H1 (cell line): Measurements from ENCODE around the gene USP3. TPM values are rescaled to one million over a fixed set of nuclear protein-coding genes. Genes with fewer than 3 reads are reported as not detected.

Source experiments
- CTCF ChIA-PET: fragments of 300-600 bp; sonication (Branson Sonifier 250); formaldehyde crosslinking; loops from one replicate; lab custom pipeline; 2021; ENCODE audit not compliant: partially characterized antibody; lab: Charles Lee
- POLR2A ChIA-PET: fragments of 300-600 bp; sonication (Branson Sonifier 250); formaldehyde crosslinking; loops from one replicate; lab custom pipeline; 2021; ENCODE audit warnings: inconsistent platforms; ENCODE audit not compliant: partially characterized antibody; lab: Charles Lee
- DNase-seq, 2 experiments: peaks; one replicate each; pipeline versions ENCODE4 v3.0.0 to v3.0.0-alpha.2; 2010 to 2022; ENCODE audit warnings: low spot score in 2 of 2, low read depth in 1 of 2, mixed read lengths in 1 of 2
- FAIRE-seq: peaks from 2 replicates; lab custom pipeline; 2011; peaks lifted over from hg19 to GRCh38; lab: Jason Lieb, UNC
- H2AFZ ChIP-seq: 2 replicates; pipeline ENCODE4 v1.8.1; 2012; ENCODE audit warnings: low read length, inconsistent platforms
- H2AK5ac ChIP-seq: 2 replicates; pipeline ENCODE4 v1.6.1; 2013; ENCODE audit warnings: low read depth, low read length
- H2BK120ac ChIP-seq: replicated peaks from 2 replicates; pipeline ENCODE3; 2013; ENCODE audit warnings: low read depth, low read length, inconsistent platforms
- H2BK12ac ChIP-seq: 2 replicates; pipeline ENCODE4 v1.6.1; 2013; ENCODE audit warnings: low read depth, low read length
- H2BK15ac ChIP-seq: 2 replicates; pipeline ENCODE4 v1.6.1; 2013; ENCODE audit warnings: low read length
- H2BK20ac ChIP-seq: 2 replicates; pipeline ENCODE4 v1.6.1; 2013; ENCODE audit warnings: low read length
- H2BK5ac ChIP-seq: 2 replicates; pipeline ENCODE4 v1.6.1; 2013; ENCODE audit warnings: low read depth, low read length
- H3K14ac ChIP-seq: 2 replicates; pipeline ENCODE4 v1.6.1; 2013; ENCODE audit warnings: inconsistent platforms; ENCODE audit not compliant: insufficient read length
- H3K18ac ChIP-seq: 2 replicates; pipeline ENCODE4 v1.6.1; 2013; ENCODE audit warnings: low read length; ENCODE audit errors: extremely low read depth
- H3K23ac ChIP-seq: 2 replicates; pipeline ENCODE4 v1.6.1; 2013; ENCODE audit warnings: inconsistent platforms; ENCODE audit not compliant: insufficient read length
- H3K23me2 ChIP-seq: 2 replicates; pipeline ENCODE4 v1.6.1; 2013; ENCODE audit warnings: low read depth, low read length
- H3K27ac ChIP-seq: 2 replicates; pipeline ENCODE4 v1.6.1; 2011; ENCODE audit warnings: low read depth, low read length, inconsistent platforms
- H3K27me3 ChIP-seq, 4 experiments: replicated peaks in 1 of 4; 1 replicate in 1 of 4; 2 replicates in 3 of 4; pipeline versions ENCODE4 v1.6.1 to v1.8.1; 2011 to 2013; ENCODE audit warnings: low read length in 3 of 4, mild to moderate bottlenecking in 3 of 4, inconsistent platforms in 2 of 4, mixed read lengths in 2 of 4, moderate library complexity in 1 of 4; ENCODE audit not compliant: control insufficient read depth in 3 of 4, insufficient read depth in 3 of 4; ENCODE audit errors: extremely low read depth in 1 of 4
- H3K36me3 ChIP-seq, 4 experiments: 2 replicates each; pipeline versions ENCODE4 v1.6.1 to v1.8.1; 2011 to 2013; ENCODE audit warnings: mild to moderate bottlenecking in 4 of 4, low read length in 3 of 4, moderate library complexity in 2 of 4, control low read depth in 1 of 4, inconsistent platforms in 1 of 4; ENCODE audit not compliant: insufficient read depth in 4 of 4, control insufficient read depth in 2 of 4
- H3K4ac ChIP-seq: replicated peaks from 2 replicates; pipeline ENCODE3; 2013; ENCODE audit warnings: low read length, low read depth, mixed read lengths, inconsistent platforms; ENCODE audit not compliant: insufficient read length
- H3K4me1 ChIP-seq, 4 experiments: replicated peaks in 1 of 4; 1 replicate in 1 of 4; 2 replicates in 3 of 4; pipeline versions ENCODE4 v1.6.1 to v1.8.1; 2011 to 2013; ENCODE audit warnings: low read length in 3 of 4, inconsistent platforms in 2 of 4, mixed read lengths in 1 of 4; ENCODE audit not compliant: insufficient read depth in 4 of 4, control insufficient read depth in 3 of 4
- H3K4me2 ChIP-seq, 2 experiments: 2 replicates each; pipeline versions ENCODE4 v1.6.1 to v1.8.1; 2011 to 2013; ENCODE audit warnings: low read depth in 2 of 2, low read length in 2 of 2, control low read depth in 1 of 2, inconsistent platforms in 1 of 2, mild to moderate bottlenecking in 1 of 2; ENCODE audit not compliant: insufficient read depth in 1 of 2
- H3K4me3 ChIP-seq, 4 experiments: fragments of 200-600, 300-600 bp in 1 of 4; sonication (generic), shearing (Covaris generic), sonication (Bioruptor Twin) in 1 of 4; 2 replicates each; pipeline versions ENCODE4 v1.5.1 to v1.8.1; 2011 to 2016; ENCODE audit warnings: low read length in 4 of 4, low read depth in 3 of 4, control low read depth in 2 of 4, inconsistent platforms in 2 of 4, mild to moderate bottlenecking in 2 of 4, mixed read lengths in 1 of 4, moderate library complexity in 1 of 4; ENCODE audit not compliant: insufficient read depth in 2 of 4; ENCODE audit errors: extremely low read depth in 1 of 4
- H3K56ac ChIP-seq: replicated peaks from 2 replicates; pipeline ENCODE3; 2013; ENCODE audit warnings: low read depth, mild to moderate bottlenecking, mixed read lengths, low read length, inconsistent platforms; ENCODE audit not compliant: insufficient read length
- H3K79me1 ChIP-seq: 2 replicates; pipeline ENCODE4 v1.6.1; 2013; ENCODE audit warnings: low read depth, low read length, control low read depth
- H3K79me2 ChIP-seq, 2 experiments: 2 replicates each; pipeline versions ENCODE4 v1.6.1 to v1.8.1; 2012 to 2013; ENCODE audit warnings: low read length in 2 of 2, mild to moderate bottlenecking in 2 of 2, inconsistent platforms in 1 of 2; ENCODE audit not compliant: insufficient read depth in 2 of 2, control insufficient read depth in 1 of 2
- H3K9ac ChIP-seq, 4 experiments: replicated peaks in 1 of 4; 1 replicate in 1 of 4; 2 replicates in 3 of 4; pipeline versions ENCODE4 v1.6.1 to v1.8.1; 2011 to 2013; ENCODE audit warnings: low read depth in 3 of 4, low read length in 3 of 4, control low read depth in 2 of 4, mild to moderate bottlenecking in 2 of 4, moderate library complexity in 2 of 4, inconsistent platforms in 1 of 4; ENCODE audit errors: extremely low read depth in 1 of 4
- H3K9me3 ChIP-seq, 2 experiments: 2 replicates each; pipeline versions ENCODE4 v1.6.1 to v1.8.1; 2012 to 2013; ENCODE audit warnings: mild to moderate bottlenecking in 2 of 2, moderate library complexity in 2 of 2, control low read depth in 1 of 2, inconsistent platforms in 1 of 2, low read depth in 1 of 2, low read length in 1 of 2, mixed read lengths in 1 of 2; ENCODE audit not compliant: insufficient read depth in 2 of 2
- H4K20me1 ChIP-seq, 2 experiments: replicated peaks in 1 of 2; 2 replicates each; pipeline versions ENCODE3 to v1.8.1; 2011 to 2013; ENCODE audit warnings: inconsistent platforms in 2 of 2, low read length in 2 of 2, mild to moderate bottlenecking in 1 of 2; ENCODE audit not compliant: insufficient read depth in 2 of 2, control insufficient read depth in 1 of 2
- H4K5ac ChIP-seq: 2 replicates; pipeline ENCODE4 v1.6.1; 2013; ENCODE audit warnings: low read length, low read depth, mixed read lengths, inconsistent platforms; ENCODE audit not compliant: insufficient read length
- H4K8ac ChIP-seq: 2 replicates; pipeline ENCODE4 v1.8.0; 2013; ENCODE audit warnings: mild to moderate bottlenecking, moderate library complexity, low read length, inconsistent platforms; ENCODE audit not compliant: insufficient read depth; ENCODE audit errors: extremely low read depth
- H4K91ac ChIP-seq: replicated peaks from 2 replicates; pipeline ENCODE3; 2013; ENCODE audit warnings: low read length, mixed read lengths, inconsistent platforms; ENCODE audit not compliant: insufficient read length
- CEBPB ChIP-seq: IDR thresholded peaks from 2 replicates; pipeline ENCODE4 v1.6.1; 2012; ENCODE audit warnings: low read depth, low read length
- FOSL1 ChIP-seq: IDR thresholded peaks from 2 replicates; pipeline ENCODE4 v1.6.1; 2011; ENCODE audit warnings: mild to moderate bottlenecking, low read depth, low read length, moderate library complexity; ENCODE audit not compliant: insufficient read depth
- KDM5A ChIP-seq: fragments of 200-600 bp; IDR thresholded peaks from 2 replicates; pipeline ENCODE4 v1.7.1; 2012; ENCODE audit warnings: mild to moderate bottlenecking, low read length, inconsistent platforms, mixed read lengths
- POLR2A ChIP-seq, 2 experiments: IDR thresholded peaks; 1 replicate in 1 of 2; 2 replicates in 1 of 2; pipeline ENCODE4 v1.6.1; 2011; ENCODE audit warnings: low read depth in 2 of 2, low read length in 2 of 2, mild to moderate bottlenecking in 2 of 2; ENCODE audit errors: control extremely low read depth in 1 of 2
- SIN3A ChIP-seq, 2 experiments: IDR thresholded peaks in 1 of 2; conservative IDR thresholded peaks in 1 of 2; 2 replicates each; pipeline ENCODE4 v1.6.1; 2011 to 2012; ENCODE audit warnings: low read length in 2 of 2, improper control_type of control experiment in 1 of 2, low read depth in 1 of 2, mild to moderate bottlenecking in 1 of 2
- SP4 ChIP-seq: IDR thresholded peaks from 2 replicates; pipeline ENCODE4 v1.6.1; 2012; ENCODE audit warnings: low read length, inconsistent platforms
- SUZ12 ChIP-seq: fragments of 200-600 bp; sonication (generic); IDR thresholded peaks from 2 replicates; pipeline ENCODE4 v1.6.1; 2012; ENCODE audit warnings: mild to moderate bottlenecking, inconsistent platforms, low read length, moderate library complexity, mixed read lengths
- TCF12 ChIP-seq: IDR thresholded peaks from 2 replicates; pipeline ENCODE4 v1.6.1; 2011; ENCODE audit warnings: low read depth, mild to moderate bottlenecking, low read length
- ZNF274 ChIP-seq: IDR thresholded peaks from 2 replicates; pipeline ENCODE4 v1.7.0; 2012; ENCODE audit warnings: low read length, borderline replicate concordance; ENCODE audit errors: extremely low read depth
- WGBS, 2 experiments: shearing (Covaris generic) in 1 of 2; methylation state at CpG; one replicate each; pipeline versions ENCODE4 v1.1.6 to v1.1.7; 2013 to 2015; ENCODE audit warnings: low lambda C conversion rate in 2 of 2, mixed read lengths in 2 of 2, inconsistent platforms in 1 of 2, low coverage in 1 of 2, missing lambda C conversion rate in 1 of 2; ENCODE audit not compliant: insufficient replicate concordance in 2 of 2, insufficient coverage in 1 of 2, insufficient read length in 1 of 2; ENCODE audit errors: extremely low coverage in 1 of 2, missing lambda C conversion rate in 1 of 2; 5-methylcytosine and 5-hydroxymethylcytosine counted together
- polyA plus RNA-seq, 7 experiments: library from polyadenylated mRNA; depleted of rRNA in 3 of 7; stranded (reverse) in 5 of 7; unstranded in 2 of 7; fragments of >200 nt in 5 of 7; fragments of 200-250 nt in 2 of 7; gene quantifications; 1 replicate in 5 of 7; 2 replicates in 1 of 7; 4 replicates in 1 of 7; pipeline versions ENCODE4 v1.2.1 to v1.2.3, GENCODE V29; 2011 to 2013; ENCODE audit warnings: missing spikeins in 2 of 7, mixed read lengths in 2 of 7
- total RNA-seq: library from RNA; stranded (reverse); fragmentation: NEBNext Ultra II Directional; extraction: Animal tissue kit (Norgen Biotek cat#: 25700); gene quantifications from 2 replicates; pipeline ENCODE4 v1.2.1, GENCODE V29; 2021

Gene USP3
- total and polyA plus RNA-seq, 2 of the 8 experiments (the other 6 are each of a cell fraction or from before 2014, with no cell fraction given), result 15.5 to 16.2 TPM

DNA sequence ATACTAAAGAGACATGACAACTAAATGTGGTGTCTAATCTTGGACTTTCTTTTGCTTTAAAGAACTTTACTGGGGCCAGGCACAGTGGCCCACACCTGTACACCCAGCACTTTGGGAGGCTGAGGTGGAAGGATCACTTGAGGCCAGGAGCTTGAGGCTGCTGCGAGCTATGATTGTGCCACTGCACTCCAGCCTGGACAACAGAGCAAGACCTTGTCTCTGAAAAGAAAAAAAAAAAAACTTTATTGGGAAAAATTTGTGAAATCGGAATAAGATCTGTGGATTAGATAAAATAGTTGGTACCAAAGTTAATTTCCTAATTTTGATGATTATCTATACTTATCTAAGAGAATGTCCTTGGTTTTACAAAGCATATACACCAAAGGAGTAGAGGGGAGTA, 34.4 kb upstream of the USP3 start:
- TF ChIP-seq CEBPB (no peak), FOSL1 (no peak), ZNF274 (no peak), SUZ12 (no peak), SP4 (no peak), TCF12 (no peak), SIN3A (conservative IDR thresholded peaks at IDR 0.05 in 1 of 2, IDR thresholded peaks at IDR 0.05 in 1 of 2; ENCODE audit: low read depth in 1 of 2, low read length in 2 of 2) (no peak), KDM5A (no peak), POLR2A (IDR thresholded peaks at IDR 0.05; ENCODE audit: control extremely low read depth in 1 of 2, low read depth in 2 of 2, low read length in 2 of 2) (no peak)
- 64% methylated on average over 2 of the region's 2 CpGs; no CpG with 5 or more reads in 1 of the 2 experiments for WGBS, 2 experiments
- Histone ChIP-seq H4K8ac (no peak overlapping the region), H3K36me3 (no peaks in the 10 kb centered on the region), H4K91ac (no peak overlapping the region), H2AFZ (no peak overlapping the region), H4K20me1 (no peaks in the 10 kb centered on the region), H3K56ac (no peak overlapping the region), H3K27ac (no peak overlapping the region), H3K23ac (no peak overlapping the region), H2BK5ac (no peak overlapping the region), H3K9ac (no peak overlapping the region), H3K18ac (no peak overlapping the region), H3K79me2 (no peaks in the 10 kb centered on the region), H3K23me2 (no peaks in the 10 kb centered on the region), H3K4me2 (no peak overlapping the region), H2BK20ac (no peak overlapping the region), H3K4me3 (no peak overlapping the region), H2BK120ac (no peak overlapping the region), H3K14ac (no peak overlapping the region), H4K5ac (no peak overlapping the region), H3K79me1 (no peaks in the 10 kb centered on the region), H3K9me3 (no peaks in the 10 kb centered on the region), H3K4ac (no peak overlapping the region), H2BK15ac (no peak overlapping the region), H2AK5ac (no peak overlapping the region), H3K27me3 (no peaks in the 10 kb centered on the region), H3K4me1 (no peaks in the 10 kb centered on the region; a peak in 2 of 7 replicates), H2BK12ac (no peak overlapping the region)
- DNase-seq (no peak), FAIRE-seq (no peak)
- ChIA-PET POLR2A (no interaction called here), CTCF (no interaction called here)
